ENCODE measurements around the gene PRCD. TPM values are rescaled to one million over a fixed set of nuclear protein-coding genes. Genes with fewer than 3 reads are reported as not detected.
"Not testable (repeated sequence)": the region's sequence is repeated elsewhere in the genome, so short reads cannot be mapped to it uniquely, and the experiment has no call there.

PRCD gene
- total RNA-seq, 1 donor from 2014 or later = 5.3 TPM

DNA sequence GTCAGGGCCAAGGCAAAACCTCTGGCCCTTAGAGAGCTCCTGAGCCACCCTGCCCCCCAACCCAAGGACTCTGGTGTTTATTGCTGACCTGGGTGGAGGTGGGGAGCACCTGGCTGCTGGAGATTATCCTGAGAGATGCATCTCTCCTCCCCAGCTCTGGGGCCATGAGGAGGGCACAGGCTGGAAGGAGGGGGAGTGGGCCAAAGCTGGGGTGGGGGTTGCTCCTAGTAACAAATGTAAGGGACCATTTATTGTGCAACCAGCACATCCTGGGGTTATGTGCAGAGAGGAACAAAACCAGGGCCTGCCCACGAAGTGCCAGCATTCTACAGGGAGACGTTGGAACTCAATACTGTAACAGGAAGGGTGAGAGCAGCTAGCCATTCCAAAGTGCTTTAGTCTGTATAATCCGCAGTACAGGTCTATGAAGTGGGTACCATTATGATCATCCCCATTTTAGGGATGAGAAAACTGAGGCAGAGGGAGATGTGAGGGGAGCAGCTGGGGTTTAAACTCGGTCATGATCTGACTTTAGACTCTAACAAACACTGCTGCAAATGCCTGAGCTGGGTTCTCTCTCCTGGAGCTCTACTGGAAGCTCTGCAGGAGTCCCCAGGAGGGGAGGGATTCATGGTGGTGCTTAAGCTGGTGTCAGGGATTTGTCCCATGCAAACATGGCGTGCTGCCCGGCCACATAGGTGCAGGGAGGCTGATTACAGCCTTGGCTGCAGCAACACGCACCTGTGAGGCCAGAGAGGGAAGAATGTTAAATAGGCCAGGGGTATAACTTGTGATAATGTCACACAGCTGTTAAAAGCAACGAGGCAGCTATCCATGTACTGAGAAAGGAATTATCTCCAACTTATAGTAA, 37.3 kb upstream of the PRCD start:
- H3K4me1 Mint-ChIP-seq = peaks cover 57% of the 10 kb centered on the region
- no peaks in the 10 kb centered on the region for H3K27me3 Mint-ChIP-seq
- ATAC-seq (ENCODE audit: low read depth) (no peak), DNase-seq (no peak)
- peak overlapping the region; percentile 90 for H3K27ac Mint-ChIP-seq
- no peaks in the 10 kb centered on the region for H3K9me3 Mint-ChIP-seq
- no peak overlapping the region for H3K4me3 Mint-ChIP-seq
- peaks cover 21% of the 10 kb centered on the region for H3K36me3 Mint-ChIP-seq (ENCODE audit: low read depth)
- ChIA-PET POLR2A (interaction anchor here (1.0 to 21.4 kb wide), 7 partner anchors 20 to 117 kb away, joined by 3 to 769 read pairs (median 10); partner anchors contain the start of genes AANAT and UBE2O), CTCF (interaction anchor here (0.6 to 11.4 kb wide), 10 partner anchors 10 to 224 kb away, joined by 3 to 129 read pairs (median 4); partner anchors contain the start of gene AANAT)
- intact Hi-C loops (cut with micrococcal nuclease) = no loop called here
- TF ChIP-seq, protein P1, sequence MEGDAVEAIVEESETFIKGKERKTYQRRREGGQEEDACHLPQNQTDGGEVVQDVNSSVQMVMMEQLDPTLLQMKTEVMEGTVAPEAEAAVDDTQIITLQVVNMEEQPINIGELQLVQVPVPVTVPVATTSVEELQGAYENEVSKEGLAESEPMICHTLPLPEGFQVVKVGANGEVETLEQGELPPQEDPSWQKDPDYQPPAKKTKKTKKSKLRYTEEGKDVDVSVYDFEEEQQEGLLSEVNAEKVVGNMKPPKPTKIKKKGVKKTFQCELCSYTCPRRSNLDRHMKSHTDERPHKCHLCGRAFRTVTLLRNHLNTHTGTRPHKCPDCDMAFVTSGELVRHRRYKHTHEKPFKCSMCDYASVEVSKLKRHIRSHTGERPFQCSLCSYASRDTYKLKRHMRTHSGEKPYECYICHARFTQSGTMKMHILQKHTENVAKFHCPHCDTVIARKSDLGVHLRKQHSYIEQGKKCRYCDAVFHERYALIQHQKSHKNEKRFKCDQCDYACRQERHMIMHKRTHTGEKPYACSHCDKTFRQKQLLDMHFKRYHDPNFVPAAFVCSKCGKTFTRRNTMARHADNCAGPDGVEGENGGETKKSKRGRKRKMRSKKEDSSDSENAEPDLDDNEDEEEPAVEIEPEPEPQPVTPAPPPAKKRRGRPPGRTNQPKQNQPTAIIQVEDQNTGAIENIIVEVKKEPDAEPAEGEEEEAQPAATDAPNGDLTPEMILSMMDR (IDR thresholded peaks at IDR 0.05) = no peak

DNA sequence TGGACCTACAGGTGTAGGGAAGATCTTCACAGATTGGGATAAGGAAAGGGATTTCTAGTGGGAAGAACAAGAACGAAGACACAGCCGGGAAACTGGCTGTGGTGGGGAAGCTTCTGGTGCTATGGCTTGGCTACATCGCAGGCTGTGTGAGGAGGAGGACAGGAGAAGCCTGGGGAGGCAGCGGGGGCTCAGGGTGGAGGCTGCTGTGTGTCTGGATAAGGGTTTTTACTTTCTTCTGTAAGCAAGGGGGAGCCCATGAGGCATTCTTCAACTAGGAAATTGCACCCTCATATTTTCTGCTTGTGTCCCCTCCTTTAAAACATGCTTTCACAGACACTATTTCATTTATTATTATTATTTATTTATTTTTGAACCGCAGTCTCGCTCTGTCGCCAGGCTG, 35.7 kb upstream of the PRCD start:
- Mint-ChIP-seq H3K4me1 (peaks cover 41% of the 10 kb centered on the region), H3K9me3 (no peaks in the 10 kb centered on the region), H3K27ac (no peak overlapping the region), H3K27me3 (peaks cover 2% of the 10 kb centered on the region), H3K36me3 (ENCODE audit: low read depth) (peaks cover 9% of the 10 kb centered on the region), H3K4me3 (no peak overlapping the region)
- TF ChIP-seq, protein P1 (IDR thresholded peaks at IDR 0.05) = no peak
- ATAC-seq (ENCODE audit: low read depth) = no peak
- POLR2A ChIA-PET = interaction anchor here (0.9 to 21.4 kb wide), 2 partner anchors 21 to 41 kb away, joined by 4 to 769 read pairs; no protein-coding TSS in a partner anchor
- CTCF ChIA-PET = interaction anchor here (1.0 to 11.4 kb wide), 6 partner anchors 38 to 211 kb away, joined by 3 to 129 read pairs (median 10); partner anchors contain the start of gene AANAT
- intact Hi-C loops (cut with micrococcal nuclease) = no loop called here
- DNase-seq = no peak

DNA sequence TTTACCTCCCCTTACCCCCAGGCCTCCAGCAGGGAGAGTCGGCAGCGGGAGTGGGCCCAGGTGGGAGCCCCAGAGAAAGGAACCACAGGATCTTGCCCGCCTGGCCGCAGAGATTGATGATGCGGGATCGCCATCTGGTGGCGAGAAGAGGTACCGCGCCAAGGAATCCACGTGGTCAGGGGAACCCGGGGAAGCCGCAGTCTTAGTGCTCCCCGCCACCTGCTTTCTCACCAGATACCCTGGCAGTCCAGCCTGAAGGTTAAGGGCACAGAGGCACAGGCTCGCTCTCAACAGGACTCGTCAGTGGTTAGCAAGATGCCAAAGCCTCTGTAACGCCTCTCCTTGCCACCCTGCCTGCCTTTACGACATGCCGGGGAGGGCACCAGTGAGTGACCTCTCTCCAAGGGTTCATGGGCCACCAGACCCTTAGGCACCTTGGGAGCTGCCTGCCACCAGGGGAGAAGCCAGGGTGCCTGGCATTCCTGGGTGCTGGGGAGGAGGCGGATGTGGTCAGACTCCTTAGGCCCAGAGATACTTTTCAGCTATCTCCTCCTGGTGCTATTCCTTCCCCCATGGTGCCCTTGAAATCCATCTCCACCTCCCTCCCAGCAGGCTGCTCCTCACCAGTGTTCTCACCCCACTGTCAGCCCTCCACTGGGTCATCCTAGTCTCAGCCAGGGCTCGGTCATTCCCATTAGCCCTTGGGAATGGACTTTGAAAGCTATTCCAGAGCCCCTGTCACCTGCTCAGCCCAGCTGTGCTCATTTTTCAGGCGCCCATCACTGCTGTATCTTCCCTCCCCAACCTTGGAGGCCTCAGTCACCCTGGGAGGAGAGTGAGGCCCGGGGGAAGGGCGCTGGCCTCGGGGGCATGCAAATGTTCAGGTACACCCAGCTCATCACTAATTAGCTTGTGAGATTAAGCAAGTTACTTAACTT, 33.2 kb upstream of the PRCD start:
- ATAC-seq (ENCODE audit: low read depth) = peak; percentile 85
- Mint-ChIP-seq H3K4me1 (peaks cover 26% of the 10 kb centered on the region), H3K27me3 (peaks cover 4% of the 10 kb centered on the region), H3K36me3 (ENCODE audit: low read depth) (no peaks in the 10 kb centered on the region), H3K27ac (peak overlapping the region; percentile 50), H3K9me3 (no peaks in the 10 kb centered on the region), H3K4me3 (no peak overlapping the region)
- POLR2A ChIA-PET = interaction anchor here (0.6 to 21.4 kb wide), 9 partner anchors 9 to 1690 kb away, joined by 3 to 769 read pairs (median 4); partner anchors contain the start of gene AANAT
- CTCF ChIA-PET = interaction anchor here (0.9 to 11.4 kb wide), 19 partner anchors 10 to 204 kb away, joined by 3 to 129 read pairs (median 5); partner anchors contain the start of genes AANAT, PRPSAP1 and SPHK1
- DNase-seq = peak; percentile 93
- intact Hi-C loops (cut with micrococcal nuclease) = loop anchor here (1.0 to 5.0 kb wide), 4 partner anchors 40 to 839 kb away; partner anchors contain the start of genes RECQL5 and SAP30BP
- TF ChIP-seq, protein P1 (IDR thresholded peaks at IDR 0.05) = peak; percentile 66

DNA sequence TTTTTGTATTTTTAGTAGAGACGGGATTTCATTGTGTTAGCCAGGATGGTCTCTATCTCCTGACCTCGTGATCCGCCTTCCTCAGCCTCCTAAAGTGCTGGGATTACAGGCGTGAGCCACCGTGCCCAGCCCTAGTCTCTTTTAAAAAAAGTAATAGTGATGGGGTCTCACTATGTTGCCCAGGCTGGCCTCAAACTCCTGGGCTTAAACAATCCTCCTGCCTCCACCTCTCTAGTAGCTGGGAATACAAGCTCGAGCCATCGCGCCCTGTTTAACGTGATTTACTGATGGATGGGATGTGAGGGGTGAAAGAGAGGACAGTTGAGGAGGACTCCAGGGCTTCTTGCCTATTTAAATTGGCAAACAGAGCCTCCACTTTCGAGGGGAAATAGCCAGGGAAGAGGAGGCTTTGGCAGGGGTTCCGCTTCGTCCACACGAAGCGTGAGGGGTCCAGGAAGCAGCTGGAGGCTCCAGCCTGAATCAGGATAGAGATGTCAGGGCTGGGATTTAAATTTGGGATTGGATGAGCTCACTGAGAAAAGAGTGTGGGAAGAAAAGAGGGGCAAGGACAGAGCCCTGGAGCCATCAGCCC, 31.3 kb upstream of the PRCD start:
- not testable (repeated sequence) for H3K9me3 Mint-ChIP-seq; H3K36me3 Mint-ChIP-seq (ENCODE audit: low read depth); H3K4me3 Mint-ChIP-seq; ATAC-seq (ENCODE audit: low read depth); DNase-seq; H3K27me3 Mint-ChIP-seq; H3K27ac Mint-ChIP-seq
- POLR2A ChIA-PET = interaction anchor here (0.7 to 21.4 kb wide), 3 partner anchors 26 to 54 kb away, joined by 3 to 769 read pairs (median 4); no protein-coding TSS in a partner anchor
- intact Hi-C loops (cut with micrococcal nuclease) = loop anchor here (5.0 kb wide), 1 partner anchor 841 kb away; the partner anchor contains the start of genes RECQL5 and SAP30BP
- H3K4me1 Mint-ChIP-seq = peaks cover 12% of the 10 kb centered on the region
- CTCF ChIA-PET = interaction anchor here (2.0 to 11.4 kb wide), 4 partner anchors 43 to 155 kb away, joined by 4 to 129 read pairs (median 24); partner anchors contain the start of genes AANAT and PRPSAP1

Data from activated B cell treated with CpG ODN at 0.5 μM for 24 hours (primary cell).